Spleen (tissue), 7 donors: Measurements from ENCODE around the gene INF2.

Experiments used
- CTCF ChIP-seq, 11 experiments: fragments of 200-600 bp in 7 of 11; fragments of 450-650 bp in 4 of 11; sonication (generic) in 4 of 11; IDR thresholded peaks in 8 of 11; conservative IDR thresholded peaks in 3 of 11; 1 replicate in 7 of 11; 2 replicates in 4 of 11; pipeline versions ENCODE4 v1.4.0 to v1.8.0; 2016 to 2021; ENCODE audit warnings: antibody characterized with exemption in 11 of 11, inconsistent platforms in 4 of 11, mild to moderate bottlenecking in 1 of 11
- POLR2A ChIP-seq, 3 donors: fragments of 450-650 bp; IDR thresholded peaks; one replicate each; pipeline ENCODE4 v1.5.1; 2017; ENCODE audit warnings: antibody characterized with exemption in 3 of 3, mild to moderate bottlenecking in 1 of 3
- donor health status: DM: no; HTN: no; CAD: no; lungs with moderate emphysema.
- donor health status: DM: no; HTN: no; CAD: no.
- donor health status: DM: no; HTN: no; CAD: no.

- TF ChIP-seq CTCF (IDR thresholded peaks at IDR 0.05 in 8 of 11, conservative IDR thresholded peaks at IDR 0.05 in 3 of 11) (no peak), POLR2A (IDR thresholded peaks at IDR 0.05) (no peak)
Observed at GRCh38 chr14:104650981-104651875, 38.2 kb upstream of the INF2 start.
